Kidney (tissue), 22 donors: ENCODE results near the gene KIF1C. TPM values are rescaled to one million over a fixed set of nuclear protein-coding genes. Genes with fewer than 3 reads are reported as not detected.
A peak's percentile ranks its signal among the peaks of the same experiment; 100 is the strongest.

Experiments
- DNase-seq, 5 donors: peaks; one replicate each; pipeline ENCODE4 v3.0.0-alpha.2; 2013 to 2020
- FAIRE-seq: peaks from 2 replicates; lab custom pipeline; 2012; peaks lifted over from hg19 to GRCh38; lab: Jason Lieb, UNC
- H3K27ac ChIP-seq, 2 donors: one replicate each; pipeline ENCODE4 v1.7.0; 2013; ENCODE audit warnings: low read depth in 2 of 2, low read length in 2 of 2, inconsistent platforms in 1 of 2
- H3K27me3 ChIP-seq: one replicate; pipeline ENCODE4 v1.7.1; 2013; ENCODE audit warnings: low read length, inconsistent platforms; ENCODE audit not compliant: control insufficient read depth, insufficient read depth
- H3K36me3 ChIP-seq, 3 donors: one replicate each; pipeline versions ENCODE4 v1.7.0 to v1.7.1; 2013; ENCODE audit warnings: low read length in 3 of 3, control low read depth in 1 of 3, inconsistent platforms in 1 of 3; ENCODE audit not compliant: insufficient read depth in 3 of 3, control insufficient read depth in 2 of 3
- H3K4me1 ChIP-seq, 3 donors: one replicate each; pipeline versions ENCODE4 v1.7.0 to v1.7.1; 2013; ENCODE audit warnings: low read length in 3 of 3, inconsistent platforms in 1 of 3, low read depth in 1 of 3; ENCODE audit not compliant: control insufficient read depth in 2 of 3, insufficient read depth in 2 of 3
- H3K4me3 ChIP-seq, 3 donors: one replicate each; pipeline versions ENCODE4 v1.7.0 to v1.8.1; 2013; ENCODE audit warnings: low read length in 3 of 3, control low read depth in 1 of 3, inconsistent platforms in 1 of 3
- H3K9ac ChIP-seq, 3 donors: one replicate each; pipeline versions ENCODE4 v1.7.0 to v1.7.1; 2013; ENCODE audit warnings: low read length in 3 of 3, control low read depth in 1 of 3, inconsistent platforms in 1 of 3
- H3K9me3 ChIP-seq, 3 donors: one replicate each; pipeline versions ENCODE4 v1.7.0 to v1.7.1; 2013; ENCODE audit warnings: low read length in 3 of 3, control low read depth in 1 of 3, inconsistent platforms in 1 of 3; ENCODE audit not compliant: control insufficient read depth in 2 of 3, insufficient read depth in 1 of 3
- CTCF ChIP-seq: IDR thresholded peaks from 3 replicates; pipeline ENCODE4 v1.5.1; 2012; ENCODE audit warnings: mild to moderate bottlenecking, moderate library complexity, borderline replicate concordance; ENCODE audit not compliant: insufficient read depth; ENCODE audit errors: extremely low read depth
- intact Hi-C: fragments of 100-400 bp; cut with DNase I; formaldehyde crosslinking; loops from one replicate; pipeline ENCODE4 v1.11.1; 2022
- long read RNA-seq, 10 donors: library from polyadenylated mRNA in 1 of 10; unstranded in 1 of 10; transcript quantifications; one replicate each; pipeline ENCODE4 v2.0.0 and lab custom pipeline, GENCODE V29; 2021 to 2026
- polyA plus RNA-seq: library from polyadenylated mRNA; stranded (reverse); fragments of 350-450 nt; fragmentation: Illumina TruSeq; extraction: RNeasy Lipid Tissue Mini Kit (QIAGEN cat#74804); gene quantifications from one replicate; pipeline ENCODE4 v1.2.3, GENCODE V29; 2014; ENCODE audit warnings: low read depth, low replicate concordance; ENCODE audit not compliant: insufficient read depth
- total RNA-seq: library from RNA; stranded (reverse); fragmentation: NEBNext Ultra II Directional; extraction: Animal tissue kit (Norgen Biotek cat#: 25700); gene quantifications from one replicate; pipeline ENCODE4 v1.2.1, GENCODE V29; 2021
- donor health status: control.
- donor health status: control.
- donor health status: control.
- donor health status: control.
- donor health status: control.
- donor health status: DM: yes; HTN: yes; CAD: no.
- donor health status: Normal renal cell carcinoma (clear cell type).

The KIF1C gene
- total RNA-seq (168 TPM), polyA plus RNA-seq (69.6 TPM)
- long read RNA-seq, donor 1, full-length matches to known transcripts, result 7 of 49 reads
- long read RNA-seq, donor 1, partial matches to known transcripts, result 42 of 49 reads
- long read RNA-seq, donor 1, other reads (novel, unspliced or antisense), result 0 of 49 reads
- long read RNA-seq, donor 2, full-length matches to known transcripts, result 5 of 5 reads
- long read RNA-seq, donor 2, partial matches to known transcripts, result 0 of 5 reads
- long read RNA-seq, donor 2, other reads (novel, unspliced or antisense), result 0 of 5 reads
- long read RNA-seq, donor 3, full-length matches to known transcripts, result 5 of 10 reads
- long read RNA-seq, donor 3, partial matches to known transcripts, result 5 of 10 reads
- long read RNA-seq, donor 3, other reads (novel, unspliced or antisense), result 0 of 10 reads
- long read RNA-seq, donor 4, full-length matches to known transcripts, result 5 of 30 reads
- long read RNA-seq, donor 4, partial matches to known transcripts, result 25 of 30 reads
- long read RNA-seq, donor 4, other reads (novel, unspliced or antisense), result 0 of 30 reads
- long read RNA-seq, donor 5, result 0 reads
- long read RNA-seq, donor 6, full-length matches to known transcripts, result 1 of 17 reads
- long read RNA-seq, donor 6, partial matches to known transcripts, result 16 of 17 reads
- long read RNA-seq, donor 6, other reads (novel, unspliced or antisense), result 0 of 17 reads
- long read RNA-seq, donor 7, full-length matches to known transcripts, result 52 of 132 reads
- long read RNA-seq, donor 7, partial matches to known transcripts, result 63 of 132 reads
- long read RNA-seq, donor 7, other reads (novel, unspliced or antisense), result 17 of 132 reads
- long read RNA-seq, donor 8, full-length matches to known transcripts, result 5 of 5 reads
- long read RNA-seq, donor 8, partial matches to known transcripts, result 0 of 5 reads
- long read RNA-seq, donor 8, other reads (novel, unspliced or antisense), result 0 of 5 reads
- long read RNA-seq, donor 9, full-length matches to known transcripts, result 4 of 9 reads
- long read RNA-seq, donor 9, partial matches to known transcripts, result 5 of 9 reads
- long read RNA-seq, donor 9, other reads (novel, unspliced or antisense), result 0 of 9 reads
- long read RNA-seq, donor 10, full-length matches to known transcripts, result 3 of 15 reads
- long read RNA-seq, donor 10, partial matches to known transcripts, result 12 of 15 reads
- long read RNA-seq, donor 10, other reads (novel, unspliced or antisense), result 0 of 15 reads

- FAIRE-seq (no peak), DNase-seq (peak; percentile 94 to 98 (median 97))
- Histone ChIP-seq H3K27me3 (no peaks in the 10 kb centered on the region), H3K36me3 (peaks cover 0 to 15% (median 11%) of the 10 kb centered on the region in 3 donors), H3K9me3 (no peaks in the 10 kb centered on the region), H3K4me1 (peaks cover 0 to 20% (median 4%) of the 10 kb centered on the region in 3 donors), H3K27ac (peak within 1 kb of the TSS; percentile 84 to 90), H3K9ac (peak within 1 kb of the TSS; percentile 77 to 80 (median 79)), H3K4me3 (peak within 1 kb of the TSS; percentile 69 to 91 (median 81))
- peak; percentile 2 for TF ChIP-seq CTCF
- intact Hi-C loops, result no loop called here
These were observed at the start of gene KIF1C, which contains the start of gene INCA1 for GRCh38 chr17:4997302-4998026. Gene KIF1C, plus strand, starts transcription at chr17:4997950. Its CDS starts 2,297 bp downstream, at chr17:5000247. Gene INCA1, minus strand, starts transcription at chr17:4997522. Its CDS starts 3,085 bp downstream, at chr17:4994437.

GRCh38 chr17:4948166-4948930 lies 49.4 kb upstream of the KIF1C start, which contains the start of gene PFN1:
Gene PFN1, minus strand, starts transcription at chr17:4948530. Its CDS starts 136 bp downstream, at chr17:4948394.
- DNase-seq (peak; percentile 90 to 96 (median 94)), FAIRE-seq (no peak)
- Histone ChIP-seq H3K4me1 (peaks cover 0 to 29% (median 14%) of the 10 kb centered on the region in 3 donors), H3K9me3 (no peaks in the 10 kb centered on the region), H3K4me3 (peak within 1 kb of the TSS; percentile 83 to 95 (median 85)), H3K36me3 (peaks cover 6 to 21% (median 11%) of the 10 kb centered on the region in 3 donors), H3K27ac (peak within 1 kb of the TSS; percentile 97 to 98), H3K27me3 (no peaks in the 10 kb centered on the region), H3K9ac (peak within 1 kb of the TSS; percentile 72 to 87 (median 86))
- TF ChIP-seq CTCF, result no peak
- intact Hi-C loops, result no loop called here
